GM23248 (cell line): Measurements from ENCODE around the gene MX2. TPM values are rescaled to one million over a fixed set of nuclear protein-coding genes. Genes with fewer than 3 reads are reported as not detected.
"Not testable (repeated sequence)": the region's sequence is repeated elsewhere in the genome, so short reads cannot be mapped to it uniquely, and the experiment has no call there.

Experiments
- DNase-seq: peaks from one replicate; pipeline ENCODE4 v3.0.0-alpha.2; 2015
- H2AFZ ChIP-seq: fragments of 200-600 bp; sonication (generic); 2 replicates; pipeline ENCODE4 v1.6.1; 2016; ENCODE audit warnings: antibody characterized with exemption
- H3F3A ChIP-seq: fragments of 200-600 bp; sonication (generic); 2 replicates; pipeline ENCODE4 v1.6.1; 2016; ENCODE audit warnings: mild to moderate bottlenecking, antibody characterized with exemption, mixed run types; ENCODE audit not compliant: insufficient read depth
- H3K27ac ChIP-seq: fragments of 200-600 bp; sonication (generic); 2 replicates; pipeline ENCODE4 v1.5.1; 2016; ENCODE audit warnings: mild to moderate bottlenecking
- H3K27me3 ChIP-seq: fragments of 200-600 bp; sonication (generic); replicated peaks from 2 replicates; pipeline ENCODE4 v1.6.1; 2016; ENCODE audit warnings: mild to moderate bottlenecking; ENCODE audit not compliant: insufficient read depth
- H3K36me3 ChIP-seq: fragments of 200-600 bp; sonication (generic); 2 replicates; pipeline ENCODE4 v1.6.1; 2016; ENCODE audit warnings: low read depth, mild to moderate bottlenecking
- H3K4me1 ChIP-seq: fragments of 200-600 bp; sonication (generic); 2 replicates; pipeline ENCODE4 v1.6.1; 2016; ENCODE audit warnings: mild to moderate bottlenecking; ENCODE audit not compliant: insufficient read depth
- H3K4me2 ChIP-seq: fragments of 200-600 bp; sonication (generic); one replicate; pipeline ENCODE4 v1.6.1; 2016; ENCODE audit warnings: mild to moderate bottlenecking; ENCODE audit not compliant: unreplicated experiment
- H3K4me3 ChIP-seq: fragments of 200-600 bp; sonication (generic); 2 replicates; pipeline ENCODE4 v1.5.1; 2016; ENCODE audit warnings: mild to moderate bottlenecking
- H3K79me2 ChIP-seq: fragments of 200-600 bp; sonication (generic); 2 replicates; pipeline ENCODE4 v1.6.1; 2016; ENCODE audit warnings: mild to moderate bottlenecking; ENCODE audit not compliant: insufficient read depth
- H3K9ac ChIP-seq: fragments of 200-600 bp; sonication (generic); 2 replicates; pipeline ENCODE4 v1.6.1; 2016; ENCODE audit warnings: mild to moderate bottlenecking
- H3K9me2 ChIP-seq: fragments of 200-600 bp; sonication (generic); 2 replicates; pipeline ENCODE4 v1.6.1; 2016; ENCODE audit warnings: mixed run types, mild to moderate bottlenecking, moderate library complexity; ENCODE audit not compliant: insufficient read depth
- H3K9me3 ChIP-seq: fragments of 200-600 bp; sonication (generic); one replicate; pipeline ENCODE4 v1.6.1; 2017; ENCODE audit warnings: low read depth
- H4K20me1 ChIP-seq: fragments of 200-600 bp; sonication (generic); 2 replicates; pipeline ENCODE4 v1.6.0; 2016; ENCODE audit not compliant: insufficient read depth
- EZH2 ChIP-seq: fragments of 200-600 bp; sonication (generic); IDR thresholded peaks from 2 replicates; pipeline ENCODE4 v1.6.1; 2018; ENCODE audit warnings: antibody characterized with exemption, mild to moderate bottlenecking; ENCODE audit not compliant: insufficient read depth, poor library complexity, severe bottlenecking
- EZH2phosphoT487 ChIP-seq: fragments of 200-600 bp; sonication (generic); IDR thresholded peaks from 2 replicates; pipeline ENCODE4 v1.6.1; 2018; ENCODE audit warnings: antibody characterized with exemption, moderate library complexity, mild to moderate bottlenecking, low read depth; ENCODE audit not compliant: insufficient read depth
- WGBS, 2 experiments: methylation state at CpG; one replicate each; pipeline ENCODE4 v1.1.6; 2015 to 2017; ENCODE audit warnings: low lambda C conversion rate in 2 of 2, low coverage in 1 of 2; ENCODE audit errors: missing lambda C conversion rate in 2 of 2; 5-methylcytosine and 5-hydroxymethylcytosine counted together
- in situ Hi-C: fragments of 300-500 bp; cut with MboI; formaldehyde crosslinking; loops from 2 replicates; pipeline ENCODE4 v1.15.0; 2020
- polyA plus RNA-seq: library from polyadenylated mRNA; unstranded; fragments of >200 nt; fragmentation: Nextera tagmentation; extraction: Ambion mirVana; gene quantifications from 2 replicates; pipeline ENCODE4 v1.2.1, GENCODE V29; 2016
- total RNA-seq: library from RNA; depleted of rRNA; stranded (reverse); fragments of >200 nt; shearing (Covaris generic); gene quantifications from 2 replicates; pipeline ENCODE4 v1.2.3, GENCODE V29; 2014

The MX2 gene
- total and polyA plus RNA-seq, 2 experiments from 2014 or later, result 0.54 to 0.85 TPM

- Histone ChIP-seq H3F3A (peaks cover 12% of the 10 kb centered on the region), H3K4me2 (no peak overlapping the region), H3K9me2 (no peaks in the 10 kb centered on the region), H3K79me2 (no peaks in the 10 kb centered on the region), H3K9ac (no peak overlapping the region), H3K4me3 (no peak overlapping the region), H3K9me3 (no peaks in the 10 kb centered on the region), H2AFZ (no peak overlapping the region), H3K27me3 (0 out of 2 replicates have a peak, but pooled peaks cover 13% of the 10 kb centered on the region), H3K27ac (no peak overlapping the region), H4K20me1 (no peaks in the 10 kb centered on the region; the same call in 1 of the 2 replicates), H3K36me3 (no peaks in the 10 kb centered on the region), H3K4me1 (peaks cover 14% of the 10 kb centered on the region; the same call in 1 of the 2 replicates)
- WGBS, 2 experiments, result 67% methylated on average over 9 of the region's 9 CpGs
- in situ Hi-C loops, result no loop called here
- TF ChIP-seq EZH2 (no peak), EZH2phosphoT487 (no peak)
- DNase-seq, result no peak
Measured at GRCh38 chr21:41358193-41359166, 3.3 kb upstream of the MX2 start.

DNA sequence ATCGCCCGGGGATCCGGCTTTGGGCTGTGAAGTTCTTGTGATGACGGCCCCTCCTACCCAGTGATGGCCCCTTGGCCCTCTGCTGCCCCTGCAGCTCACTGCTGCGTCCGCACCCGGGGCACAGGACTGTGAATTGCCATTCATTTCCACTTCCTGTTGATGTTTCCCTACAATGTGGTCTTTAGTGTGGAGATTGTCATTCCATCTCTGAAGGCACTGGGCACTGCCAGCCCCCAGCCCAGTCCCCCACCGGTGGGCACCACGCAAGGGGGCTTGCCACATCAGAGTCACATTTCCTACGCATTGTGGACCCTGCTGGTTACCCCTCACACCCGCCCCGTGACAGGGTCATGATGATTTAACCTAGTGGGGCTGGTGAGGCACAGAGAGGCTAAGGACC, 2.5 kb upstream of the MX2 start:
- H4K20me1 ChIP-seq, result no peaks in the 10 kb centered on the region; the same call in 1 of the 2 replicates
- H3K9me3 ChIP-seq, result no peaks in the 10 kb centered on the region
- H3K4me3 ChIP-seq, result no peak overlapping the region
- H3K9ac ChIP-seq, result no peak overlapping the region
- no peak for DNase-seq
- H3K36me3 ChIP-seq, result no peaks in the 10 kb centered on the region
- H3K4me2 ChIP-seq, result no peak overlapping the region
- in situ Hi-C loops, result no loop called here
- H3K27ac ChIP-seq, result no peak overlapping the region
- H3K27me3 ChIP-seq, result 0 out of 2 replicates have a peak, but pooled peaks cover 10% of the 10 kb centered on the region
- H2AFZ ChIP-seq, result no peak overlapping the region
- peaks cover 14% of the 10 kb centered on the region; the same call in 1 of the 2 replicates for H3K4me1 ChIP-seq
- TF ChIP-seq EZH2phosphoT487 (no peak), EZH2 (no peak)
- H3F3A ChIP-seq, result peaks cover 12% of the 10 kb centered on the region
- no peaks in the 10 kb centered on the region for H3K79me2 ChIP-seq
- 90 to 91% methylated on average over 12 of the region's 12 CpGs for WGBS, 2 experiments
- no peaks in the 10 kb centered on the region for H3K9me2 ChIP-seq

DNA sequence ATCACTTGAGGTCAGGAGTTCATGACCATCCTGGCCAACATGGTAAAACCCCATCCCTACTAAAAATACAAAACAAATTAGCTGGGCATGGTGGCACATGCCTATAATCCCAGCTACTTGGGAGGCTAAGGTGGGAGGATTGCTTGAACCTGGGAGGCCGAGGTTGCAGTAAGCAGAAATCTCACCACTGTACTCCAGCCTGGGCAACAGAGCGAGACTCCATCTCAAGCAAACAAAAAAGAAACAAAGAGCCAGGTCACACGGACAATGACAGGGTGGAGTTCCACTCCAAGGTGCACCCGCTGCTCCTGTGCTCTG, 2.1 kb upstream of the MX2 start:
- H3K4me3 ChIP-seq, H3K9me3 ChIP-seq, H4K20me1 ChIP-seq, H3K27me3 ChIP-seq, H3K9me2 ChIP-seq, H3K4me2 ChIP-seq, H3K36me3 ChIP-seq, DNase-seq, H3K9ac ChIP-seq, H2AFZ ChIP-seq, H3K79me2 ChIP-seq, in situ Hi-C loops, H3K27ac ChIP-seq: not testable (repeated sequence)
- peaks cover 14% of the 10 kb centered on the region; the same call in 1 of the 2 replicates for H3K4me1 ChIP-seq
- 86 to 87% methylated on average over 4 of the region's 4 CpGs for WGBS, 2 experiments
- peaks cover 12% of the 10 kb centered on the region for H3F3A ChIP-seq

DNA sequence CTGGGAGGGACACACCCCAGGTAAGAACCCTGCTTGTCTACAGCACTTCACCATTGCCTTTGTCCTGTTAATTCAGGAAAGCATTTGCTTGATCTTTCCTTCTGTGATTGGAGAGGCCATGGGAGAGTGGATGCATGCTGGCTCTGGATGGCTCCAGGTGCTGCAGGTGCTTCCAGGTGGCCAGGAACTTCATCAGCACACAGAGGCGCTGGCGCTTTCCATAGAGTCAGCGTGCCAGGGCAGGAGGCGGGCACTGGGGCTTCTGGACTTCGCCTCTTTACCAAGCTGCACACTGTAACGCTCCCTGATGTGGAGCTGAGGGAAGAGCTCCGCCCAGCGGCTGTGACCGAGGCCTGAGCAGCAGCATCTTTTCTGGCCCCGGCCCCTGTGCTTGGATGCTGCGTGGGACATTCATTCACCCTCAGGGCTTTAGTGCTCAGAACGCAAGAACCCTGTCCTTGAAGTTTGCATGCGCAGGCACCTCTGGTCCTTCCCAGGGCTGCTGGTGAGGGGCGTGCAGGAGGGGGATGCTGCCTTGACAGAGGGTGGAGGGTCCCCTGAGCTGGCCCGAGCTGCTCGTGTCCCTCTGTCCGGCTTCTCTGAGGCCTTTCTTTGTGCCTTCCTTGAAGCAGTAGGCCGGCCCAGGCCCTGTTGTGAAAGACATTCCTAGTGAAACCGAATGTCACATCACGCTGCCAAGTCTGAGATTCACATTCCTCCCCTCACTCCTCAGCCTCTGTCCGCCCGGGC, 1.6 kb upstream of the MX2 start:
- 54 to 62% methylated on average over 22 of the region's 22 CpGs for WGBS, 2 experiments
- H3K9me2 ChIP-seq, result no peaks in the 10 kb centered on the region
- no peaks in the 10 kb centered on the region; the same call in 1 of the 2 replicates for H4K20me1 ChIP-seq
- H3K27me3 ChIP-seq, result 0 out of 2 replicates have a peak, but pooled peaks cover 6% of the 10 kb centered on the region
- H3K27ac ChIP-seq, result peak overlapping the region; percentile 21
- H3K4me3 ChIP-seq, result no peak overlapping the region
- H3K4me2 ChIP-seq, result no peak overlapping the region
- TF ChIP-seq EZH2phosphoT487 (no peak), EZH2 (no peak)
- in situ Hi-C loops, result no loop called here
- H3K9me3 ChIP-seq, result no peaks in the 10 kb centered on the region
- peak overlapping the region; percentile 62 for H2AFZ ChIP-seq
- no peaks in the 10 kb centered on the region for H3K79me2 ChIP-seq
- H3K36me3 ChIP-seq, result no peaks in the 10 kb centered on the region
- peaks cover 14% of the 10 kb centered on the region; the same call in 1 of the 2 replicates for H3K4me1 ChIP-seq
- 0 out of 2 replicates have a peak overlapping the region, but pooled peaks have one; percentile 28 for H3K9ac ChIP-seq
- peak; percentile 74 for DNase-seq
- peaks cover 12% of the 10 kb centered on the region for H3F3A ChIP-seq
